Immature natural killer cell (primary cell): ENCODE results near the gene HIF3A. TPM values are rescaled to one million over a fixed set of nuclear protein-coding genes. Genes with fewer than 3 reads are reported as not detected.

Experiments used
- DNase-seq, 3 donors: peaks; one replicate each; pipeline ENCODE4 v3.0.0; 2022; ENCODE audit warnings: mixed read lengths in 1 of 3
- H3K27ac Mint-ChIP-seq, 6 donors: one replicate each; pipeline ENCODE4 v1.8.0; 2020; ENCODE audit warnings: mixed read lengths in 6 of 6, mild to moderate bottlenecking in 5 of 6, inconsistent platforms in 4 of 6, moderate library complexity in 3 of 6
- H3K27me3 Mint-ChIP-seq, 3 donors: one replicate each; pipeline ENCODE4 v1.8.0; 2020 to 2021; ENCODE audit warnings: low read depth in 3 of 3, mild to moderate bottlenecking in 3 of 3, mixed read lengths in 3 of 3, moderate library complexity in 3 of 3, inconsistent platforms in 1 of 3
- H3K36me3 Mint-ChIP-seq, 3 donors: one replicate each; pipeline ENCODE4 v1.8.0; 2020; ENCODE audit warnings: mixed read lengths in 3 of 3, inconsistent platforms in 2 of 3, mild to moderate bottlenecking in 2 of 3
- H3K4me1 Mint-ChIP-seq, 2 donors: one replicate each; pipeline ENCODE4 v1.8.0; 2020; ENCODE audit warnings: inconsistent platforms in 2 of 2, mild to moderate bottlenecking in 2 of 2, mixed read lengths in 2 of 2, moderate library complexity in 1 of 2
- H3K4me3 Mint-ChIP-seq, 5 donors: one replicate each; pipeline ENCODE4 v1.8.0; 2020; ENCODE audit warnings: mild to moderate bottlenecking in 5 of 5, mixed read lengths in 5 of 5, inconsistent platforms in 3 of 5, moderate library complexity in 3 of 5
- H3K9me3 Mint-ChIP-seq, 6 donors: one replicate each; pipeline ENCODE4 v1.8.0; 2020; ENCODE audit warnings: mild to moderate bottlenecking in 6 of 6, mixed read lengths in 6 of 6, inconsistent platforms in 4 of 6, moderate library complexity in 3 of 6
- polyA plus RNA-seq, 3 donors: library from polyadenylated mRNA; unstranded; fragments of 300-500 nt; fragmentation: Illumina TruSeq; gene quantifications; one replicate each; pipeline ENCODE4 v1.2.3, GENCODE V29; 2021

HIF3A gene
- polyA plus RNA-seq, 3 donors from 2014 or later = not detected

DNA sequence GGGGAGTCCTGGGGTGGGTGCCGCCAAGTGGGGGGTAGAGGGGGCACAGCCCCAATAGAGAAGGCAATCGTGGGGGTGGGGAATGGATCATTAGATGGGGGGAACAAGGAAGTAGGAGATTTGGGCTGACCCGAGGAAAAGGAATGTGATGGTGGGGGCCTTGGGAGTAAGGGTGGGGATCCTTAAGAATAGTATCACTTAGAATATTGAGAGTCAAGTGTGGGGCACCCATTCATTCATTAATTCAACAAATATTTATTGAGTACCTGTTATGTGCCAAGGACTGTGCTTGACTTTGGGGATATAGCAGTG is 50.7 kb downstream of the HIF3A start:
- DNase-seq = no peak
- Mint-ChIP-seq H3K9me3 (no peaks in the 10 kb centered on the region), H3K4me3 (peak overlapping the region; percentile 94 to 98 (median 97)), H3K27ac (peak overlapping the region; percentile 77 to 94 (median 88)), H3K36me3 (peaks cover 0 to 4% (median 0%) of the 10 kb centered on the region in 3 donors), H3K27me3 (peaks cover 17 to 20% (median 17%) of the 10 kb centered on the region in 3 donors), H3K4me1 (peaks cover 64 to 70% of the 10 kb centered on the region in 2 donors)

DNA sequence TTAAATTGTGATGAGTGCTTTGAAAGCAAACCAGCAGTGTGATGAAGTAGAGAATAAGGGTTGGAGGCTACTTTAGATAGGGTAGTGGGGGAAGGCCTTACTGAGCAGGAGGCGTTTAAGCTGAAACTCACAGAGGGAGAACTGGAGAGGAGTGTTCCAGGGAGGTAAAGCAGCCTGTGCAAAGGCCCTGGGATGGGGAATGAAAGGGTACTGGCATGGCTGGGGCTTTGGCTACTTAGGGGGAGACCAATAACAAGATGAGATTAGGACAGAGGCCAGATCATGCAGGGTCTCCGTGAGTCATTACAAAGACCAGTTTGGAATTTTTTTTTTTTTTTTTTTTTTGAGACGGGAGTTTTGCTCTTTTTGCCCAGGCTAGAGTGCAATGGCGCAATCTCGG is 51.1 kb downstream of the HIF3A start:
- Mint-ChIP-seq H3K27ac (peak overlapping the region in 4 of 6 donors; percentile 77 to 94 (median 88)), H3K4me1 (peaks cover 67 to 74% of the 10 kb centered on the region in 2 donors), H3K36me3 (peaks cover 0 to 4% (median 0%) of the 10 kb centered on the region in 3 donors), H3K27me3 (peaks cover 17 to 20% (median 17%) of the 10 kb centered on the region in 3 donors), H3K4me3 (peak overlapping the region; percentile 94 to 98 (median 97)), H3K9me3 (no peaks in the 10 kb centered on the region)
- DNase-seq = no peak

DNA sequence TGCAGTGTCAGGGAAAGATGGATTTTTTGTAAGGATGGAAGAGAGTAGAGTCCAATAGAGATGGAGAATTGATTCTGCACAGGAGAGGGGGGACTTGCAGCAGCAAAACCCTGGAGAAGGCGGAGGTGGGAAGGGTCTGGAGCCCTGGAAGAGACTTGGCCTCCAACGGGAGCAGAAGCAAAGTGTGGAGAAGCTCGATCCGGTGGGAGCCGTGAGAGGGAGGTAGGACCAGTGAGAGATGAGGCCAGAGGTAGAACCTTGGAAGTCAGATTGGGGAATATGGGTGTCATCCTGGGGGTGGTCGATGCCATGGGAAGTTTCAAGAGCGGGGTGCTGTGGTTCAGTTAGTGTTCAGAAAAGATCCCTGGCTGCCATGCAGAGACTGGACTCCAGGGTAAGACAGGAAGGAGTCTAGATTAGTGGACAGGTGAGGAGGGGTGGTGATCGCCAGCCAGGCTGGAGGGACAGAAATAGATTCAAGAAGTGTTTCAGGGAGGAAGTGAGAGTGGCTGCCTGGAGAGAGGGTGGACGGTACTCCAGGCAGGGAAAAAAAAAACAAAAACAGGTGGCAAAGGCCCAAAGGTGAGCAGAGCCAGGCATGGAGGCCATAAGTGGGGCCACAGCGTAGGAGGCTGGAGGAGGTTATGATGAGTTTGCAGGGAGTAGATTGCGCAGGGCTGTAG is 52.6 kb downstream of the HIF3A start:
- Mint-ChIP-seq H3K4me1 (peaks cover 69 to 87% of the 10 kb centered on the region in 2 donors), H3K9me3 (no peaks in the 10 kb centered on the region), H3K27ac (peak overlapping the region; percentile 85 to 96 (median 94)), H3K36me3 (peaks cover 0 to 7% (median 3%) of the 10 kb centered on the region in 3 donors), H3K4me3 (peak overlapping the region; percentile 73 to 98 (median 95)), H3K27me3 (peaks cover 15 to 20% (median 17%) of the 10 kb centered on the region in 3 donors)
- no peak for DNase-seq

DNA sequence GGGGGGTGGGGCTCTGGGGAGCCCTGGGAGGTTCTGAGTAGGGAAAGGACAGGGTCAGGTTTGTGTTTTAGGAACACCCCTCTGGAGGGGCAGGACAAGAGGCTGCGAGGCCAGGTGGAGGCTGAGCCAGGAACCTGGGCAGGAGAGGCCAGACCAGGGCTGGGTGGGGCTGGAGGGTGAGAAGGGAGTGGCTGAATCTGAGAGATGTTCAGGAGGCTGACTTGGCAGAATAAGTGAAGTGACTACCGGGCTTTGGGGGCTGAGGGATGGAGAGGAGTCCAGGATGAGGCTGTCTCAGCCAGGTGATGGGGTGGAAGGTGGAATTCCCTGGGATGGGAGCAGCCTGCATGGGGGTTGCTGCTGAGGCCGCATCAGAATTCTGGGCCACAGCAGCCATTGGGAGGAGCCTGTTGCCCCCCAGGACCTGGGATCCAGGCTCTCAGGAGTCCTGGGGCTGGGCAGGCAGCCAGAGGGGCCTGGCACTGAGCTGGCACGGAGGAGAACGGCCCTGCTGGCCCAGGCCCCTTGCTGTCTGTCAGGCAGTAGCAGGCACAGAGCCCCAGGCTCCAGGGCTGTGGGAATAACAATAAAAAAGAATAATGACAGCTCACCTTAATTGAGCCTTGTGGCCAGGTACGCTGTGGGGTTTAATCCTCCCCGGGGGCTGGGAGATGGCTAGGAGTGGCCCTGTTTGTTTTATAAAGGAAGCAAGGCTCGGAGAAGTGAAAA is 53.4 kb downstream of the HIF3A start:
- peak overlapping the region; percentile 85 to 96 (median 94) for H3K27ac Mint-ChIP-seq
- H3K9me3 Mint-ChIP-seq = no peaks in the 10 kb centered on the region
- H3K36me3 Mint-ChIP-seq = peaks cover 0 to 11% (median 7%) of the 10 kb centered on the region in 3 donors
- H3K4me1 Mint-ChIP-seq = peaks cover 69 to 94% of the 10 kb centered on the region in 2 donors
- peak overlapping the region; percentile 73 to 98 (median 87) for H3K4me3 Mint-ChIP-seq
- H3K27me3 Mint-ChIP-seq = peaks cover 15 to 20% (median 17%) of the 10 kb centered on the region in 3 donors
- no peak for DNase-seq

DNA sequence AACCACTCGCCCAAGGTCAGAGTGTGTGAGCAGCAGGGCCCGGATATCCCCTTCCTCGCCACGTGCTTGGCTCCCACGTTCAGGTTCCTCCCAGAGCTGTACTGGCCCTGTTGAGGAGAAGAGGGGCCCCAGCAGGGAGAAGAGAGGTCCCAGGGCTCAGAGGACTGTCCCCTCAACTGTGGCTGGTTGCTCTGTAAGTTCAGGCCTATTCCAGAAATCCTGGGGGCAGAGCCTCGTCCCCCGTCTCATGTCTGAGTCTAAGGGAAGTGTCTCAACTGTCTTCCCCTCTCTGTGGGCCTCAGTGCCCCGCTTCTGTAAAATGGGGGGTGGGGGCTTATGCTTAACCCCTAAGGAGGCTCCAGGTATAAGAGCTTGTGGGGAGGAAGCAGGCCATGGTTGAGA is 53.9 kb downstream of the HIF3A start:
- H3K36me3 Mint-ChIP-seq = peaks cover 0 to 15% (median 7%) of the 10 kb centered on the region in 3 donors
- peaks cover 72 to 95% of the 10 kb centered on the region in 2 donors for H3K4me1 Mint-ChIP-seq
- H3K4me3 Mint-ChIP-seq = peak overlapping the region; percentile 74 to 98 (median 87)
- H3K9me3 Mint-ChIP-seq = no peaks in the 10 kb centered on the region
- DNase-seq = peak in 2 of 3 donors; percentile 25 to 46
- peaks cover 15 to 17% (median 17%) of the 10 kb centered on the region in 3 donors for H3K27me3 Mint-ChIP-seq
- peak overlapping the region; percentile 64 to 96 (median 94) for H3K27ac Mint-ChIP-seq

DNA sequence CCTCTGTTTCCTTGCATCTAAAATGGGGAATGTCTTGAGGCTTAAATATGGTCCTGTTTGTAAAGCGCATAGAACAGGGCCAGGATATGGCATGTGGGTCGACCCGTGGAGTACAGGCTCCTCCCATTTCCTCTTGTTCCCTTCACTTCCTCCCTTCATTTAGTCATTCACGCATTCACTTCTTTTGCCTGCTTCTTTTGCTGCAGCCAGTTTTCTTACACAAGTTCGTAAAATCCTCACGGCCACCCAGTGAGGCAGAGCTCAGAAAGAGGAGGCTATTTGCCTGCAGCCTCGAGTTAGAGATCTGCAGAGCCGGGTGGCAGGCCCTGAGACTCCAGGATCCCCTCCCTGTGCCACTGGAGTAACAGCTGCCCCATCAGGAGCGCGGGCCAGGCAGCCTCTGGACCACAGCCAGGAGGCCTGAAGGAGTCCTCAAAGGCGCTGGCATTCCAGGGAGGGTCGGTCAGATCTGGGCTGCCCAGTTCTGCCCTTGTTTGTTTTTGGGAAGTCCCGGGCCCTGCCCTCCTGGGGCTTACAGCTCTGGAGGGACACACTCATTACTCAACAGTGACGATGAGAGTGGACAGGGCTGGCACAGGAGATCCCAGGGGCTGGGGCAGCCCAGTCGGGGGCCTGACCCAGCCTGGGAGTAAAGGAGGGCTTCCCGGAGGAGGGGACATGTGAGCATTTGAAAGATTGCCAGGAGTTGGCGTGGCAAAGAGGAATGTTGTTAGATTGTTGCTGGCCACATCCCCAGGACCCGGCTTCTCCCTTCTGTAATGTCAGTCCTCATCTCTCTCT is 54.6 kb downstream of the HIF3A start:
- peaks cover 10 to 13% (median 12%) of the 10 kb centered on the region in 3 donors for H3K27me3 Mint-ChIP-seq
- H3K36me3 Mint-ChIP-seq = peaks cover 0 to 17% (median 7%) of the 10 kb centered on the region in 3 donors
- peak in 2 of 3 donors; percentile 29 for DNase-seq
- H3K9me3 Mint-ChIP-seq = no peaks in the 10 kb centered on the region
- H3K4me3 Mint-ChIP-seq = peak overlapping the region; percentile 74 to 98 (median 87)
- H3K27ac Mint-ChIP-seq = peak overlapping the region; percentile 77 to 96 (median 94)
- peaks cover 66 to 95% of the 10 kb centered on the region in 2 donors for H3K4me1 Mint-ChIP-seq

DNA sequence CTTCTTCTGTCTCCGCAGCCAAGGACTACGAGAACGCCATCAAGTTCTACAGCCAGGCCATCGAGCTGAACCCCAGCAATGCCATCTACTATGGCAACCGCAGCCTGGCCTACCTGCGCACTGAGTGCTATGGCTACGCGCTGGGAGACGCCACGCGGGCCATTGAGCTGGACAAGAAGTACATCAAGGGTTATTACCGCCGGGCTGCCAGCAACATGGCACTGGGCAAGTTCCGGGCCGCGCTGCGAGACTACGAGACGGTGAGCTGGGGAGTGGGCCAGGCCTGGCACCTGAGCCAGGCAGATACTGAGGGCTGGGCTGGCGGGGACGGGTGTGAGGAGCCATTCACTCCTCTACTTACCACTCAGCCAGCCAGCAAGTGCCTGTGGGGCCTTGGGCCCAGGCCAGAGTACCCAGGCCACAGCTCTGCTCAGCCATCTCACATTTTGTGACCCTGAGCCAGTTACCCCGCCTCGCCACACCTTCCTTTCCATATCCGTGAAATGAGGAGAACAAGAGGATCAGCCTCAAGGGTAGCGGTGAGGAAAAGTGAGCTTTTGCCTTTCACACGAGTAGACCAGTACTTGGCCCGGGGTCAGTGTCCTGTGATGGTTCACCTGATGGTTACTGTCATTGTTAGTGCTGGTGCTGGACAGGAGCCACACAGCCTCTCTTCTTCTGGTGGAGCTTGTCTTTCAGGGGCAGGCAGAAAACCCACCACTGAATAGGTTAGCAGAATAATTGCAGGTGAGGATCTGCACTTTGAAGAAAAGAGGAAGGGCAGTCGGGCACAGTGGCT is 57.1 kb downstream of the HIF3A start:
- H3K9me3 Mint-ChIP-seq = no peaks in the 10 kb centered on the region
- peaks cover 0 to 4% (median 1%) of the 10 kb centered on the region in 3 donors for H3K27me3 Mint-ChIP-seq
- peak overlapping the region in 1 of 5 donors; percentile 25 for H3K4me3 Mint-ChIP-seq
- peaks cover 0 to 29% (median 8%) of the 10 kb centered on the region in 3 donors for H3K36me3 Mint-ChIP-seq
- no peak for DNase-seq
- peaks cover 42 to 92% of the 10 kb centered on the region in 2 donors for H3K4me1 Mint-ChIP-seq
- peak overlapping the region in 3 of 6 donors; percentile 44 to 84 (median 76) for H3K27ac Mint-ChIP-seq

DNA sequence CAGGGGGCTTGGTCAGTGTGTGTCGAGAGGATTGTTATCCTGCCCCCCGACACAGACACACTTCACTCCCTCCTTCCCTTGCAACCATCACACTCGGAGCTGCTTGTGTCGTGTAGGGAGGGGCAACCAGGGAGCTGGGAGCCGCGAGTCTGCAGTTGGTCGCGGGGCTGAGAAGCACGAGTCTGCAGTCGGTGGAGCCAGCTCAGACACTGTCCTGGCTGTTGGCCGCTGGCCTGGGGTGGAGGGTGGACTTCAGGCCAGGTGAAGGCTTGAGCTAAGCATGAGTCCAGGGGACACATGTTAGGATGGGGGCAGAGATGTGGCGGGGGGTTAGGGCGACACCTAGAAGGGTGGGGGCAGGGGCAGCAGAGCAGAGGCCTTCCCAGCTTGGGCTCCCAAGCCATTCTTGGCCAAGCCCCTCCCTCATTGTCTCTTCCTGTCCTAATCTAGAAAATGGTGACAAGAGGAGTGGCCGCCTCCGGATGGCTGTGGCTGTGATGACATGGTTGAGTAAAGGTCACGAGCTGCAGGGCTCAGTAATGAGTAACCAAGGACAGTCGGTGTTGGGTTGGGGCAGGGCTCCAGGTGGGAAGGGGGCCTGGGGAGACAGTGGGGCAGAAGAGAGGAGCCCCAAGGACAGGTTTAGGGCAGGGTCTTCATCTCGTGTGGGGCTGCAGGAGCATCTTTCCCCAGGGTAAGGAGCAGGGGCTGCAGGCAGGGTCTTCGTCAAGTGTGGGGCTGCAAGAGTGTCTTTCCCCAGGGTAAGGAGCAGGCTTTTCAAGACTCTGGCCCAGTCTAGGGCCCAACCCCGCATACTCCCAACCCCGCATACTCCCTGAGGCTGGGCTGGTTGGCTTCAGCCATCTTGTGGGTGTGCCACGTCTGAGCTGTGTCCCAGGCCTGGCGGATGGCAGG is 58.6 kb downstream of the HIF3A start:
- H3K4me3 Mint-ChIP-seq = peak overlapping the region in 3 of 5 donors; percentile 14 to 52 (median 46)

DNA sequence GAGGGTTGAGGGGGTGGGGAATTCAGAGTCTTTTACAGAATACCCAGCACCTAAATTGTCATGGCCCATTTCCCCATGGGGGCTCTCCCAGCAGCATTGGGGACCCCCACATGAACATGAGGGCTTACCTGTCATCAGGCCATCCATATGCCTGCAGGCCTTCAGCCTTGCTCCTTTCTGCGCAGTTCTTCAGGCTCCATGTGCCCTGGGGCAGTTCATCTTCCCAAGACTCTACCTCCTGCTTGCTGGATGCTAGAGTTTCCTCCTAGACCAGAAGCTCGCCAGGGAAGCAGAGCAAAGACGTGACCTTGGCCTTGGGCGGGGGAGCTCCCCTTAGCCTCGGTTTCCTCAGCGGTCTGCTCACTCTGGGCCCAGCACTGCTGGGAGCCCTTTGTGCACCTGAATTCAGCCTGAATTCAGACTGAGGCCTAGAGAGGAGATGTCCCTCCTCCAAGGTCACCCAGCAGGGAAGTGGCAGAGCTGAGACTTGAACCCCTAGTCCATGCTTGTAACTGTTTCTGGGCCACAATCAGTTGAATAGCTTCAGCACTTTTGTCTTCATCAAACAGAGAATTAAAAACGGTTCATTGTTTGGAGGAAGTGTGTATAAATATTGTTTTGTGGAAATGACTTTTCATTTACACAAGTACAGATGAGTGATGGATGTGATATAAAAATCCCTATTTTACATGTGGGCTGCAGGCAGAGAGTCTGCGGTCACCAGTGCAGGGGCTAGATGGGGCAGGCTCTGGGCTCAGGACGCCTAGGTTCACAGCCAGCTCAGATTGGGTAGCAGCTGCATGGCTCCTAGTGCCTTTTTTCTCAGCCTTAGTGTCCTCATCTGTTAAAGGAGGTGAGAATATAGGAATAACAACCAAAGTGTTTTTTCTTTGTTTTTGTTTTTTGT is 59.6 kb downstream of the HIF3A start:
- H3K4me1 Mint-ChIP-seq = peaks cover 31 to 90% of the 10 kb centered on the region in 2 donors
- H3K27me3 Mint-ChIP-seq = no peaks in the 10 kb centered on the region
- peaks cover 0 to 29% (median 8%) of the 10 kb centered on the region in 3 donors for H3K36me3 Mint-ChIP-seq
- no peak for DNase-seq
- H3K4me3 Mint-ChIP-seq = no peak overlapping the region
- no peaks in the 10 kb centered on the region for H3K9me3 Mint-ChIP-seq
- H3K27ac Mint-ChIP-seq = peak overlapping the region in 4 of 6 donors; percentile 40 to 90 (median 86)

More for the DNA sequence above, 58.6 kb downstream of the HIF3A start:
- Mint-ChIP-seq H3K36me3 (peaks cover 0 to 29% (median 8%) of the 10 kb centered on the region in 3 donors), H3K9me3 (no peaks in the 10 kb centered on the region), H3K27me3 (peaks cover 0 to 1% (median 0%) of the 10 kb centered on the region in 3 donors), H3K27ac (peak overlapping the region in 5 of 6 donors; percentile 28 to 90 (median 87)), H3K4me1 (peaks cover 33 to 92% of the 10 kb centered on the region in 2 donors)
- DNase-seq = peak in 1 of 3 donors; percentile 15

DNA sequence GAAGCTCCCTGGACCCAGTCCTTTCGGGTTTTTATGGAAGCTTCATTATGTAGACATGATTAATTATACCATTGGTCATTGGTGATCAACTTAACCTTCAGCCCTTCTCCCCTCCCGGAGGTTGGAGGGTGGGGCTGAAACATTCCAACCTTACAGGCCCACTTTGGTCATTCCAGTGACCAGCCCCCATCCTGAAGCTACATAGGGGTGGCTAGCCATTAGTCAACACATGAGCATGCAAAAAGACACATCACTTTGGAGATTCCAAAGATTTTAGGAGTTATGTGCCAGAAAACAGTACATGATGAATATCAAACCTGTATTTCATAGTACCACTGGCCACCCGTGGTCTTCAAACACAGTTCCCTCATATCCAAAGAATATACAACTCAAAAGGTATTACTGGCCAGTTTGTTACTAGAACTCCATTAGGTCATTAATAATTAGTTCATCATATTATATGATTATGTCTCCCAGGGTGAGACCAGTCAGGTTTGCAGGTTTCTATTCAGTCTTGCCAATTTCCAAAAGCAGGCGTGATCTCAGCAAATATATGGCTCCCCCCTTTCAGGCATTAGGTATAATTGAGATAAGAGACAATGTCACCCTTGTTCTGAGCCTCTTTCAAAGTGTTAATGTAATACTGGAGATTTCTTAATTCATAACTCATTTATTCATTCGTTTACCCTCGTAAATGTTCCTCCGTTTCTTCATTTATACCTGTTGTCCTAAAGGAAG is 61.2 kb downstream of the HIF3A start:
- H3K4me1 Mint-ChIP-seq = peaks cover 27 to 84% of the 10 kb centered on the region in 2 donors
- H3K27ac Mint-ChIP-seq = peak overlapping the region in 4 of 6 donors; percentile 54 to 88 (median 66)
- no peak overlapping the region for H3K4me3 Mint-ChIP-seq
- no peak for DNase-seq
- H3K9me3 Mint-ChIP-seq = no peaks in the 10 kb centered on the region
- H3K27me3 Mint-ChIP-seq = peaks cover 0 to 2% (median 2%) of the 10 kb centered on the region in 3 donors
- peaks cover 4 to 29% (median 12%) of the 10 kb centered on the region in 3 donors for H3K36me3 Mint-ChIP-seq
